GM19455 (cell line): Measurements from ENCODE around the gene GCK.
"Not testable (repeated sequence)": the region's sequence is repeated elsewhere in the genome, so short reads cannot be mapped to it uniquely, and the experiment has no call there.

Experiments used
- ATAC-seq: cut with Tn5 transposase; IDR thresholded peaks from one replicate; pipeline ENCODE4 v1.9.1; 2021; ENCODE audit not compliant: unreplicated experiment

The GCK gene

DNA sequence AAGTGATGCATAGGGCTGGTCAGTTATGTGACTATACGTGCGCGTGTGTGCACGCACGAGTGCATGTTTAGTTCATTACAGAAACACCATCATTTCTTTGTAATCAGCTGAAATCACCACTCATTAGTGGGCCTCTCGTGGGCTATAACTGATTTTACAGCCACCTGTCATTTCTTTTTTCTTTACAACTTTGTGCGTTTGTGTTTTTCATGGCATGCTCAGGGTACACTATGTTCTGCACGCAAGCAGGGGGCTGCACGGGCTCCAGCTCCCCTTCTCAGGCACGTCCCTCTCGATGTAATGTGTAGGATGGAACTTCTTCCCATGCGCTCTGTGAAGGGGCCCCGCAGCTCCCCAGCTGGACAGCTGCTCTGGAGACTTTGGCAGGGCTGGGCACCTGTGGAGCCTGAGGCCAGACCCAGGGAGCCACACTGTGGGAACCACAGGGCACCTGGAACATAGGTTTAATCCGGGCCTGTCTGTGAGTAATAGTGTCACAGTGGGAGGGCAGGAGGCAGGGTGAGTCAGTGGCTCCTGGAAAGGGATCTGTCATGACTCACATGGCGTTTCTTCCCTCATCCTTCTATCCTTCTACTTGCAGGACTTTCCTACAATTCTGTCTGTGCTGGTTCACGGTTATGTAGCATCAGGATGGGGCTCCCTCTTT lies 4.9 kb downstream of the GCK start:
- ATAC-seq: no peak

DNA sequence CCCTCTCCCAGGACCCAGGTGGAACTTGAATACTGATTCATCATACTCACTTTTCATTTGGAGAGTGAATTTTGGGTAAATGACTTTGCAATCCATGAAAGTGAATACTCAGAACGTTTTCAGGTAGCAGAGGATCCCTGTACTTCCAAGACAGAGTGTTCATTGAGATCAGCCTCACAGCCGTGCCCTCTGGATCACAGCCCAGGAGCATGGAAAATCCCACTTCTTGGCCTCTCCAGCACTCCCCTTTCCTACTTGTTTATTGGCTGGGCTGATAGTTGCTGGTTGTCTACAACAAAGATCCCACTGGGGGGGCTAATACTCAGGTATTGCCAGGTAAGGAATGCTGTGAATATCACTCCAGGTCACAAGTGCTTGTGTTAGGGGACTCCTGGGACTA lies 5.9 kb downstream of the GCK start:
- ATAC-seq: no peak

DNA sequence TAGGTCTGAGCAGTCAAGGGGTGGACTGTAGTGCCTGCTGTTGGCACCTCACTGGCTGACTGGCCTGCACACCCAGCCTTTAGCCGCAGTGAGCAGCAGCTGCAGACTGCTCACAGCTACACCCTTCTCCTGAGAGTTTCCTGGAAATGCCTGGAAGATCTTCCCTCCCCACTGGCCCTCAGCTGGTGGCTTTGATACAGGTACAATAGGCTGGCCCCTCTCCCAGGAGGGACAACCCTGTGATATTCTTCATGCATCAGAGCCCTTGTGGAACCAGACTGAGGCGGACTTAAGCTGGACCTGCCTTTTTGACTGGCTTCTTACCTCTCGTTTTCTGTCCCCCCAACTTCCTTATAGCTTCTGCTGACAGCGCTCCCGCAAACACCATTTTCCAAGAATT lies 6.4 kb downstream of the GCK start:
- no peak for ATAC-seq

- no peak for ATAC-seq
Measured at GRCh38 chr7:44180631-44181030, 8.6 kb downstream of the GCK start.

DNA sequence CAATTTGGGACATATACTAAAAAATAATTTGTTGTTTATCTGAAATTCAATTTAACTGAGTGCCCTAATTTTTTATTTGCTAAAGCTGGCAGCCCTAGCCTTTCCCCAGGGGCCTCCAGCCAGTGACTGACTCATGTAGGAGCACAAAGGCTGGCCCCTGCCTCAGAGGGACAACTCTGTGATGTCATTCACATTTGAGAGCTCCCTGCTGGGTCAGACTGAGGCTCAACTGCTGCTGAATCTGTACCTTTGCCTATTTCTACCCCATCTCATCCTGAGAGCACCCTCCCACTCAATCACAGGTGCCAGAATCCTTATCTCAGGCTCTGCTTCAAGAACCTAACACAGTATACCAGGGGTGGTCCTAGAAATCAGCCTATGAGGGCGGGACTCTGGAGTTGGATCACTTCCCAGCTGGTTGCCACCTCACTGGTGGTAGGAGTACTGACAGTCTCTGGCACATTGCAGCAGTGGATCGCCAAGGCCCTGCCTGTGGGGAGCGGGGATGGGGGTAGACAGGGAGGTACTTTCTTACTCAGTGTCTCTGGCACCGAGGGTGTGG lies 11.6 kb downstream of the GCK start:
- no peak for ATAC-seq

- ATAC-seq: no peak
Measured at GRCh38 chr7:44176486-44176885, 12.8 kb downstream of the GCK start.

DNA sequence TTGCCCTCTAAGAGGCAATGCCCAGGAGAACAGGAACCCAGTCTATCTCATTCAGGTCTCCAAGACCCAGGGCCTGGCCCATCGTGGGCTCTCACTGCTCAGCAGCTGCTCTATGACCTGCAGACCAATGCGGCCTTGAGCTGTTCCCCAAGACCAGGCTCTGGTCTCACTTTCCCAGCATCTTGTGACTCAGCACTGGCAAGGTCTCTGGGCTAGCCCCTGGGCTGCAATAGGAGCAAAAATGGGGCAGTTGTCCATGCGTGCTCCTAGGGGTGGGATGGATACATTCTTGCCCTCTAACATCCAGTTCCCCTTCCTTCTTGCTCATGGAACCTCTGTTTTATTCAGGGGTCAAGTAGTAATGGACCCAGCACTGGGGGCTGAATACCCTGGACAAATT lies 13.5 kb downstream of the GCK start:
- no peak for ATAC-seq

DNA sequence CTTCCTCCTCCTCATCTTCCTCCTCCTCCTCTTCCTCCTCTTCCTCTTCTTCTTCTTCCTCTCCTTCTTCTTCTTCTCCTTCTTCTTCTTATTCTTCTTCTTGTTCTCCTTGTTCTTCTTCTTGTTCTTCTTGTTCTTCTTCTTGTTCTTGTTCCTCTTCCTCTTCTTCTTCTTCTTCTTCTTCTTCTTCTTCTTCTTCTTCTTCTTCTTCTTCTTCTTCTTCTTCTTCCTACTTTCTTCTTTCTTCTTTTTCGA lies 14.6 kb downstream of the GCK start:
- ATAC-seq: not testable (repeated sequence)

GRCh38 chr7:44173911-44174693 lies 15.1 kb downstream of the GCK start:
- ATAC-seq: no peak

GRCh38 chr7:44172803-44173424 lies 16.3 kb downstream of the GCK start:
- ATAC-seq: no peak

- no peak for ATAC-seq
Measured at GRCh38 chr7:44172352-44172751, 16.9 kb downstream of the GCK start.

- not testable (repeated sequence) for ATAC-seq
Measured at GRCh38 chr7:44171901-44172300, 17.3 kb downstream of the GCK start.

DNA sequence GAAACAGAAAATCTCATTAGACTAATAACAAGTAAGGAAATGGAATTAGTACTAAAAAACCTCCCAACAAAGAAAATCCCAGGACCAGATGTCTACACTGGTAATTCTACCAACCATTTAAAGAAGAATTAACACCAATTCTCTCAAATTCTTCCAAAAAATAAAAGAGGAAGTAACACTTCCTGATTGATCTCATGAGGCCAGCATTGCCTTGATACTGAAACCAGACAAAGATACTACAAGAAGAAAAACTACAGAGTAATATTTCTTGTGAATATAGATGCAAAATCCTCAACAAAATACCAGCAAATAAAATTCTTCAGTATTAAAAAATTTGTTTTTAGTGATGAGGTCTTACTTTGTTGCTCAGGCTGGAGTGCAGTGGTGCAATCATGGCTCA lies 21.3 kb downstream of the GCK start:
- ATAC-seq: no peak

GRCh38 chr7:44163591-44163990 lies 25.6 kb downstream of the GCK start:
- ATAC-seq: no peak

DNA sequence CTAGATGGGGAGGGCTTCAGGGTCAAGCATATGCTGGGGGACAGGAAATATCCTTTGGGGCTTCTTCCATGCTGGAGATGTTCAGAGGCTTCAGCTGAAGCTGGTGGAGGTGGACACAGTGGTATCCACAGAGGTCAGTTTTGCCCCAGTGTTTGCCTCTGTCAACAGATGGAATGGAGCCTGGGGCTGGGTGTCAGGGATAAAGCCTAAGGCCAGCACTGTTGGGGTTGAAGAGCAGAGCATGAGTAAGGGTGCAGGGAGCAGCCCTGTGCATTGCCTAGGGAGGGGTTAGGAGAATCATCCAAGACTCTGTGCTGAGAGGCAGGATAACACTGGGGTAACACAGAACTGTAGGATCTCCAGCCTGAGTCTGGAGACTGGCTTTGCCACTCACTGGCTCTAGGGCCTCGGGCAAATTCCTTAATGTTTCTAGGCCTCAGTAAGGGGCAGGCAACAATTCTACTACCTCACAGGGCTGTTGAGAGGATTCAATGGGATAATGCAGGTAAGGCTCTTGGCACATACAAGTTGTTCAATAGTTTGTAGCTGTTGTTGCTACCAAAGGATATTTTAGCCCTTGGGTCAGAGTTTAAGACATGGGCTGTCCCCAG lies 26.3 kb downstream of the GCK start:
- ATAC-seq: no peak

DNA sequence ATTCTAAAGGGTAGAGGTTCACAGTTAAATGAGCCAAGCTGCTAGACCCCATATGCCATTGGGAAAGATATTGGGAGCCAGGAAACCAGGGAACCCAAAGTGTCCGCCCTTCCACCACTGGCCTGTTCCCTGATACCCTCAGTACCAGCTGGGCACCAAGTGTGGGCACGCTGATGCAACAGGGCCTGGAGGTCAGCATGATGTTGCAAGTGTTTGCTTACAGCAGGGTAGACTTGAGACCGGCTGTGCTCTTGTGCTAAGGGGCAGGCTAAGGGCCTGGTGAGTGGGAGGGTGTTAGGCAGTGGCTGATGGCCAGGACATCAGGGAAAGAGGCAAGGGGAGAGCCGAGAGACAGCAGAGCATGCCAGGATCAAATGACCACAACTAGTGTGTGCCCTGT lies 27.1 kb downstream of the GCK start:
- no peak for ATAC-seq

DNA sequence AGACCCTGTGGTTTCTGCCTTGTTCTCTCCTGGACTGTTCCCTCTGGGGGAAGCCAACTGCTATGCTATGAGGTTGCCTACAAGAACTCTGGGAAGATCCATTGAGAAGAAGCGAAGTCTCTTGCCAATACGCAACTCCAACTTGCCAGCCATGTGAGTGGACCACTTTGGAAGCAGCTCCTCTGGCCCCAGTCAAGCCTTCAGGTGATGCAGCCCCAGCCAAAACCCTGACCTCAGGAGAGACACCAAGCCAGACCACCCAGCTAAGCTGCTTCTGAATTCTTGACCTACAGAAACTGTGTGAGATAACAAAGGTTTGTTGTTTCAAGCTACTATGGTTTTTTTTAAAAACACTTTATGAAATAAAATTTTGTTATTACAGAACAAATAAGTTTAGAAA lies 27.9 kb downstream of the GCK start:
- ATAC-seq: no peak

GRCh38 chr7:44159824-44160630 lies 29.2 kb downstream of the GCK start:
- no peak for ATAC-seq

DNA sequence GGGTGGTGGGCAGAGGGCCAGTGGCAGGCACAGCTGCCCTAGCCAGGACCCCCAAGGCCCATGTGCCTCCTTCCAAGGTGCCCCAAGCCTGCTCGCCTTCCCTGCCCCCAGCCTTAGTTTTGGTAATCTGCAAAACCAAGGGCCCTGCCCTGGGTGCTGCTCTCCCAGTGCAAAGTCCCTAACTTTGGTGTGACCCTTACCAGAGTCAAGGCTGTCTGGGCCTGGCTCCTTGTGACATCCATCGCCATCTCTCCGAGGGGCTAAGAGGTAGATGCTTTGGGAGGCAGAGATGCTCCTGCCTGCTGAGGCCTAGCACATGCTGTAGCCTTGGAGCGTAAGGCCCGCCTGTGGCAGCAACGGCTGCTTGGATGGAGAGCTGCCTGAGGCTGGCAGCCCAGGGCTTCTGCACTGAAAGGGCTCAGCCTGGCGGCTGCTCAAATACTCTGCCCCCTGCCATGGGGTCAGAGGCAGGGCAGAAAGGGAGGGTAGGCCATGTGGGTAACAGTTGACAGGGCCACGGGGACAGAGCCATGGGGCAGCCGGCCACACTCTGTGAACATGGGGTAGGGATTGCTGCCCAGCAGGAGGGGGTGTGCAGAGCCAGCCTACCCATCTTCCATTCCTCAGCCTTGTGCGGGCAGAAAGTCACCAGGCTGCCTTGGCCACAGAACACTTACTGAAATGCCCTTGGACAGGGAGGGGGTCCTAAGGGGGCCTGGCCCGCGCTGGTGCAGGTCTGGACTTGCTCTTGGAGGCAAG lies 30.2 kb downstream of the GCK start:
- no peak for ATAC-seq
